HEK293 (cell line): ENCODE data around the gene OLFM1.
"Not testable (repeated sequence)": the region's sequence is repeated elsewhere in the genome, so short reads cannot be mapped to it uniquely, and the experiment has no call there.

ENCODE experiments used
- CTCF ChIA-PET: fragments of 350-600 bp; formaldehyde crosslinking; extraction: SDS; loops from one replicate; lab custom pipeline; 2021; ENCODE audit warnings: antibody characterized with exemption; lab: Yijun Ruan, JAX
- POLR2A ChIA-PET: fragments of 300-600 bp; formaldehyde crosslinking; extraction: SDS; loops from one replicate; lab custom pipeline; 2020; ENCODE audit warnings: antibody characterized with exemption, inconsistent platforms; lab: Yijun Ruan, JAX
- H3K27ac ChIP-seq: fragments of 200-500 bp; sonication (Bioruptor generic); 2 replicates; pipeline ENCODE4 v1.5.1; 2014; ENCODE audit warnings: low read depth, low read length, control low read depth, inconsistent platforms; ENCODE audit errors: extremely low read depth
- H3K36me3 ChIP-seq, 2 experiments: fragments of 200-500 bp in 1 of 2; sonication (Bioruptor generic) in 1 of 2; 1 replicate in 1 of 2; 2 replicates in 1 of 2; pipeline ENCODE4 v1.5.1; 2014 to 2017; ENCODE audit warnings: inconsistent platforms in 2 of 2, low read length in 2 of 2; ENCODE audit not compliant: control insufficient read depth in 2 of 2, insufficient read depth in 1 of 2
- H3K4me1 ChIP-seq: fragments of 200-500 bp; sonication (Bioruptor generic); 2 replicates; pipeline ENCODE4 v1.5.1; 2014; ENCODE audit warnings: mild to moderate bottlenecking, low read length, inconsistent platforms; ENCODE audit not compliant: control insufficient read depth, insufficient read depth
- H3K4me3 ChIP-seq: 2 replicates; pipeline ENCODE4 v1.5.1; 2011; ENCODE audit warnings: low read depth, mild to moderate bottlenecking, control low read depth, low read length, moderate library complexity
- H3K9me3 ChIP-seq: fragments of 200-500 bp; sonication (Bioruptor generic); 2 replicates; pipeline ENCODE4 v1.5.1; 2014; ENCODE audit warnings: low read depth, low read length, inconsistent platforms; ENCODE audit not compliant: control insufficient read depth, insufficient read depth
- EGR2 ChIP-seq: fragments of 450-650 bp; formaldehyde crosslinking; IDR thresholded peaks from 2 replicates; pipeline ENCODE4 v1.5.1; 2016; ENCODE audit warnings: low read depth, missing biosample characterization, missing genetic modification characterization
- GLIS1 ChIP-seq: fragments of 450-650 bp; formaldehyde crosslinking; IDR thresholded peaks from 2 replicates; pipeline ENCODE4 v1.5.1; 2016; ENCODE audit warnings: missing biosample characterization, missing genetic modification characterization
- HOXA7 ChIP-seq: sonication (generic); formaldehyde crosslinking; IDR thresholded peaks from 2 replicates; pipeline ENCODE4 v1.8.1; 2022; ENCODE audit warnings: missing genetic modification reagents, borderline replicate concordance
- HOXC10 ChIP-seq: sonication (generic); formaldehyde crosslinking; IDR thresholded peaks from 2 replicates; pipeline ENCODE4 v1.8.1; 2023; ENCODE audit warnings: mild to moderate bottlenecking, missing genetic modification reagents
- SCRT2 ChIP-seq: fragments of 450-650 bp; formaldehyde crosslinking; IDR thresholded peaks from 2 replicates; pipeline ENCODE4 v1.5.1; 2016; ENCODE audit warnings: missing biosample characterization, missing genetic modification characterization
- SETDB1 ChIP-seq: IDR thresholded peaks from one replicate; pipeline ENCODE4 v1.6.1; 2017; ENCODE audit warnings: mild to moderate bottlenecking, low read length, moderate library complexity, mixed read lengths; ENCODE audit not compliant: insufficient read length
- TRIM28 ChIP-seq: IDR thresholded peaks from 2 replicates; pipeline ENCODE4 v1.6.1; 2011; ENCODE audit warnings: low read length, control low read depth, borderline replicate concordance
- YY1 ChIP-seq: fragments of 450-650 bp; formaldehyde crosslinking; IDR thresholded peaks from 2 replicates; pipeline ENCODE4 v1.5.1; 2018; ENCODE audit warnings: missing biosample characterization, missing genetic modification characterization
- ZBTB20 ChIP-seq: fragments of 450-650 bp; formaldehyde crosslinking; IDR thresholded peaks from 2 replicates; pipeline ENCODE4 v1.5.1; 2016; ENCODE audit warnings: missing biosample characterization, missing genetic modification characterization
- ZNF10 ChIP-seq: fragments of 450-650 bp; formaldehyde crosslinking; IDR thresholded peaks from 2 replicates; pipeline ENCODE4 v1.5.1; 2017; ENCODE audit warnings: missing biosample characterization, missing genetic modification characterization
- ZNF157 ChIP-seq: fragments of 450-650 bp; formaldehyde crosslinking; IDR thresholded peaks from 2 replicates; pipeline ENCODE4 v1.5.1; 2016; ENCODE audit warnings: missing biosample characterization, missing genetic modification characterization
- ZNF423 ChIP-seq: fragments of 450-650 bp; formaldehyde crosslinking; IDR thresholded peaks from 2 replicates; pipeline ENCODE4 v1.5.1; 2016; ENCODE audit warnings: missing biosample characterization, missing genetic modification characterization
- ZNF518A ChIP-seq: fragments of 450-650 bp; formaldehyde crosslinking; conservative IDR thresholded peaks from 2 replicates; pipeline ENCODE4 v1.5.1; 2016; ENCODE audit warnings: low read depth, missing biosample characterization, missing genetic modification characterization
- ZNF645 ChIP-seq: fragments of 450-650 bp; formaldehyde crosslinking; IDR thresholded peaks from 2 replicates; pipeline ENCODE4; 2016; ENCODE audit warnings: missing biosample characterization, missing genetic modification characterization
- ZSCAN30 ChIP-seq: fragments of 450-650 bp; IDR thresholded peaks from 2 replicates; pipeline ENCODE4 v1.5.1; 2018; ENCODE audit warnings: missing biosample characterization, mild to moderate bottlenecking, missing genetic modification characterization, moderate library complexity
- ZSCAN4 ChIP-seq: fragments of 450-650 bp; formaldehyde crosslinking; IDR thresholded peaks from 2 replicates; pipeline ENCODE4 v1.5.1; 2017; ENCODE audit warnings: missing biosample characterization, missing genetic modification characterization

OLFM1 gene

GRCh38 chr9:135159801-135160200 is 72.3 kb downstream of the OLFM1 start:
- Histone ChIP-seq H3K36me3 (no peaks in the 10 kb centered on the region), H3K9me3 (no peaks in the 10 kb centered on the region), H3K4me3 (no peak overlapping the region), H3K27ac (no peak overlapping the region), H3K4me1 (no peaks in the 10 kb centered on the region)
- ChIA-PET POLR2A (no interaction called here), CTCF (no interaction called here)
- TF ChIP-seq ZNF157 (tag by site-specific recombination) (no peak), EGR2 (tag by site-specific recombination) (no peak), HOXC10 (CRISPR knock-in tag) (no peak), YY1 (tag by site-specific recombination) (no peak), SETDB1 (no peak), ZNF423 (tag by site-specific recombination) (no peak), ZNF645 (no peak), ZNF518A (tag by site-specific recombination) (no peak), ZSCAN4 (no peak)

- CTCF ChIA-PET, result no interaction called here
- Histone ChIP-seq H3K27ac (no peak overlapping the region), H3K36me3 (no peaks in the 10 kb centered on the region), H3K9me3 (no peaks in the 10 kb centered on the region), H3K4me3 (no peak overlapping the region), H3K4me1 (no peaks in the 10 kb centered on the region)
- POLR2A ChIA-PET, result no interaction called here
- TF ChIP-seq ZNF10 (no peak), HOXA7 (no peak), ZSCAN30 (tag by site-specific recombination) (no peak), ZBTB20 (tag by site-specific recombination) (no peak), SCRT2 (tag by site-specific recombination) (no peak), GLIS1 (no peak), TRIM28 (no peak)
Measured at GRCh38 chr9:135160862-135161261, 73.4 kb downstream of the OLFM1 start.

GRCh38 chr9:135162599-135162998 is 75.1 kb downstream of the OLFM1 start:
- H3K4me3 ChIP-seq, CTCF ChIA-PET, H3K4me1 ChIP-seq, H3K36me3 ChIP-seq, POLR2A ChIA-PET, H3K9me3 ChIP-seq, H3K27ac ChIP-seq: not testable (repeated sequence)
